HL-60 (cell line): ENCODE results near the gene CCDC120.

Experiments
- DNase-seq, 2 experiments: peaks; one replicate each; pipeline ENCODE4 v3.0.0-alpha.2; 2010 to 2020; ENCODE audit warnings: low read depth in 1 of 2, low spot score in 1 of 2
- H3K27ac ChIP-seq: fragments of 250-450 bp; sonication (Bioruptor Pico); replicated peaks from 2 replicates; pipeline ENCODE4 v1.5.1; 2020; ENCODE audit warnings: mild to moderate bottlenecking, moderate library complexity
- H3K27me3 ChIP-seq: fragments of 250-450 bp; sonication (Bioruptor Pico); 2 replicates; pipeline ENCODE4 v1.5.1; 2021; ENCODE audit warnings: mild to moderate bottlenecking, moderate library complexity; ENCODE audit not compliant: insufficient read depth, poor library complexity, severe bottlenecking
- H3K4me3 ChIP-seq: replicated peaks from 2 replicates; pipeline ENCODE4 v1.5.1; 2011; ENCODE audit warnings: mild to moderate bottlenecking, control low read depth, low read length; ENCODE audit not compliant: insufficient read depth
- GABPA ChIP-seq: IDR thresholded peaks from 2 replicates; pipeline ENCODE4 v1.6.1; 2012; ENCODE audit warnings: low read depth
- POLR2AphosphoS5 ChIP-seq: IDR thresholded peaks from 2 replicates; pipeline ENCODE4 v1.6.1; 2012; ENCODE audit warnings: low read depth
- SPI1 ChIP-seq: IDR thresholded peaks from 2 replicates; pipeline ENCODE4 v1.6.1; 2012; ENCODE audit warnings: low read depth, mild to moderate bottlenecking, borderline replicate concordance
- TF ChIP-seq, protein P1 (sequence below): IDR thresholded peaks from one replicate; pipeline ENCODE4 v1.5.1; 2011; ENCODE audit warnings: low read length, control low read depth, inconsistent platforms; ENCODE audit not compliant: insufficient read depth
- TF ChIP-seq, protein P2 (sequence below): IDR thresholded peaks from 2 replicates; pipeline ENCODE4 v1.6.1; 2012; ENCODE audit warnings: low read depth; ENCODE audit not compliant: insufficient replicate concordance

Gene CCDC120

DNA sequence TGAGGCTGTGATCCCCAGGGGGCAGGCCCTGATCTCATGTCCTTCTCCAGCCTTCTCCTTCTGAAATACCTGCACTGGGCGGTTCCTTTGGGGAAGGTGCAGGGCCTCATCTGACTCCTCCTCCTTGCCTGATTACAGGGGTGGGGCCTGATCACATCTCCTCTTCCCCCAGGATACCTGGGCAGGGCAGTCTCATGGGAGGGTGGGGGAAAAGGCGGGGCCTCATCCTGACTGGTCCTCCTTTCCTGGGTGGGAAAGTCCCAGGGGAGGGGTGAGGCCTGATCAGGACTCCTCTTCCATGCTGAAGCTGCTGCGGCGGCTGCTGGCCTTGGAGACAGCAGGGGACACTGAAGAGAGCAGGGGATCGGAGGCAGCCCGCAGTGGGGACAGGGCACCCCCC, 28.9 kb upstream of the CCDC120 start:
- H3K4me3 ChIP-seq = no peak overlapping the region
- TF ChIP-seq POLR2AphosphoS5 (no peak), GABPA (no peak), SPI1 (no peak)
- TF ChIP-seq, protein P1, sequence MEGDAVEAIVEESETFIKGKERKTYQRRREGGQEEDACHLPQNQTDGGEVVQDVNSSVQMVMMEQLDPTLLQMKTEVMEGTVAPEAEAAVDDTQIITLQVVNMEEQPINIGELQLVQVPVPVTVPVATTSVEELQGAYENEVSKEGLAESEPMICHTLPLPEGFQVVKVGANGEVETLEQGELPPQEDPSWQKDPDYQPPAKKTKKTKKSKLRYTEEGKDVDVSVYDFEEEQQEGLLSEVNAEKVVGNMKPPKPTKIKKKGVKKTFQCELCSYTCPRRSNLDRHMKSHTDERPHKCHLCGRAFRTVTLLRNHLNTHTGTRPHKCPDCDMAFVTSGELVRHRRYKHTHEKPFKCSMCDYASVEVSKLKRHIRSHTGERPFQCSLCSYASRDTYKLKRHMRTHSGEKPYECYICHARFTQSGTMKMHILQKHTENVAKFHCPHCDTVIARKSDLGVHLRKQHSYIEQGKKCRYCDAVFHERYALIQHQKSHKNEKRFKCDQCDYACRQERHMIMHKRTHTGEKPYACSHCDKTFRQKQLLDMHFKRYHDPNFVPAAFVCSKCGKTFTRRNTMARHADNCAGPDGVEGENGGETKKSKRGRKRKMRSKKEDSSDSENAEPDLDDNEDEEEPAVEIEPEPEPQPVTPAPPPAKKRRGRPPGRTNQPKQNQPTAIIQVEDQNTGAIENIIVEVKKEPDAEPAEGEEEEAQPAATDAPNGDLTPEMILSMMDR = no peak
- TF ChIP-seq, protein P2, sequence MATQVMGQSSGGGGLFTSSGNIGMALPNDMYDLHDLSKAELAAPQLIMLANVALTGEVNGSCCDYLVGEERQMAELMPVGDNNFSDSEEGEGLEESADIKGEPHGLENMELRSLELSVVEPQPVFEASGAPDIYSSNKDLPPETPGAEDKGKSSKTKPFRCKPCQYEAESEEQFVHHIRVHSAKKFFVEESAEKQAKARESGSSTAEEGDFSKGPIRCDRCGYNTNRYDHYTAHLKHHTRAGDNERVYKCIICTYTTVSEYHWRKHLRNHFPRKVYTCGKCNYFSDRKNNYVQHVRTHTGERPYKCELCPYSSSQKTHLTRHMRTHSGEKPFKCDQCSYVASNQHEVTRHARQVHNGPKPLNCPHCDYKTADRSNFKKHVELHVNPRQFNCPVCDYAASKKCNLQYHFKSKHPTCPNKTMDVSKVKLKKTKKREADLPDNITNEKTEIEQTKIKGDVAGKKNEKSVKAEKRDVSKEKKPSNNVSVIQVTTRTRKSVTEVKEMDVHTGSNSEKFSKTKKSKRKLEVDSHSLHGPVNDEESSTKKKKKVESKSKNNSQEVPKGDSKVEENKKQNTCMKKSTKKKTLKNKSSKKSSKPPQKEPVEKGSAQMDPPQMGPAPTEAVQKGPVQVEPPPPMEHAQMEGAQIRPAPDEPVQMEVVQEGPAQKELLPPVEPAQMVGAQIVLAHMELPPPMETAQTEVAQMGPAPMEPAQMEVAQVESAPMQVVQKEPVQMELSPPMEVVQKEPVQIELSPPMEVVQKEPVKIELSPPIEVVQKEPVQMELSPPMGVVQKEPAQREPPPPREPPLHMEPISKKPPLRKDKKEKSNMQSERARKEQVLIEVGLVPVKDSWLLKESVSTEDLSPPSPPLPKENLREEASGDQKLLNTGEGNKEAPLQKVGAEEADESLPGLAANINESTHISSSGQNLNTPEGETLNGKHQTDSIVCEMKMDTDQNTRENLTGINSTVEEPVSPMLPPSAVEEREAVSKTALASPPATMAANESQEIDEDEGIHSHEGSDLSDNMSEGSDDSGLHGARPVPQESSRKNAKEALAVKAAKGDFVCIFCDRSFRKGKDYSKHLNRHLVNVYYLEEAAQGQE = no peak
- no peak overlapping the region for H3K27ac ChIP-seq
- no peak for DNase-seq
- H3K27me3 ChIP-seq = no peaks in the 10 kb centered on the region

DNA sequence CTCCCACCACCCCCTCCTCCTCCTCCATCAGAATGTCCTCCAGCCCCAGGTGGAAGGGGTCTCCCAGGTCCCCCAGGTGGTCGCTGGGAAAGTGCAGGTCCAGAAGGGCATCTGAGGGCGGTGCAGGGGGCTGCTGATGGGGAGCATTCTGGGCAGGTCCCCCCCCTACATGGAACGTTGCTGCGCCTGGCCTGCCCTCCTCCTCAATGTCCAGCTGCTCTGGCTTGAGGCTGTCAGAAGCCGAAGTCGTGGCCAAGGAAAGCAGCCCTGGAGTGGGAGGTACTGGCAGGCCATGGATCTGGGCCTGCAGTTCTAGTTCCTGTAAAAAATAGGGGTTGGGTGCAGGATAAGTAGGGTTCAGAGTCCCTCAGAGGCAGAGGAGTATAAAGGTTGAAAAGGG, 28.5 kb upstream of the CCDC120 start:
- TF ChIP-seq, protein P2 = no peak
- TF ChIP-seq GABPA (no peak), SPI1 (no peak), POLR2AphosphoS5 (no peak)
- TF ChIP-seq, protein P1 = no peak
- no peak overlapping the region for H3K4me3 ChIP-seq
- H3K27ac ChIP-seq = no peak overlapping the region
- DNase-seq = no peak
- H3K27me3 ChIP-seq = no peaks in the 10 kb centered on the region

DNA sequence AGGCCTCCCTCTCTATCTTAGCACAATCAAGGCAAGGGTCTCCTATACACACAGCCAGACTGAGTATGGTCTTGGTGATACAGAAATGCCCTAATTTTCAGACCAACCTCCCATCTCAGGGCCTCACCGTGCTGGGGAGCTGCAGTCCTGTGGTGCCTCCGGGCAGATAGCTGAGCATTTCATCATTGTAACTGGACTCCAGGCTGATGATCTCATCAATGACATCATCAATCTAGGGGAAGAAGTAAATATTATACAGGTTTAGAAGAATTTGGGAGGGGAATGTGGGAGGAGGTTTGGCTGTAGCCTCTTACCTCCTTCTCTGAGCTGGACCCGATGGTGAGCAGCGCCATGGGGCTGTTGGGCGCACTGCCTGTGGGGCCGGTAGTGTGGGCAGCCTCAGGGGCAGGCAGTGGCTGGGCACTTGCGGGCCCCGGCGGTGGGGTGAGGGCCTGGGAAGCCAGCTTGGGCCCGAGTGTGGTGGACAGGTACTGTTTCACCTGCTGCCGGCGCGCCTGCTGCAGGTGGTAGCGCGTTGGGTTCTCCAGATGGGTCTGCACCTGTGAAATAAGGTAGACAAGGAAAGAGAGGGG, 20.8 kb upstream of the CCDC120 start:
- no peaks in the 10 kb centered on the region for H3K27me3 ChIP-seq
- H3K27ac ChIP-seq = no peak overlapping the region
- H3K4me3 ChIP-seq = no peak overlapping the region
- no peak for DNase-seq
- TF ChIP-seq, protein P1 = no peak
- no peak for TF ChIP-seq GABPA
- TF ChIP-seq SPI1 = no peak
- TF ChIP-seq, protein P2 = no peak
- TF ChIP-seq POLR2AphosphoS5 = no peak
